LNCaP clone FGC (cell line): ENCODE results near the gene DLEC1.

Experiments used
- DNase-seq: peaks from one replicate; pipeline ENCODE4 v3.0.0-alpha.2; 2011; ENCODE audit warnings: low read depth
- H3K4me3 ChIP-seq: 2 replicates; pipeline ENCODE4 v1.5.1; 2011; ENCODE audit warnings: mild to moderate bottlenecking, low read depth, low read length, control low read depth
- TF ChIP-seq, protein P1 (sequence below): IDR thresholded peaks from 2 replicates; pipeline ENCODE4 v1.5.1; 2012; ENCODE audit warnings: mild to moderate bottlenecking; ENCODE audit not compliant: control insufficient read depth, insufficient read depth; ENCODE audit errors: extremely low read depth

DLEC1 gene

DNA sequence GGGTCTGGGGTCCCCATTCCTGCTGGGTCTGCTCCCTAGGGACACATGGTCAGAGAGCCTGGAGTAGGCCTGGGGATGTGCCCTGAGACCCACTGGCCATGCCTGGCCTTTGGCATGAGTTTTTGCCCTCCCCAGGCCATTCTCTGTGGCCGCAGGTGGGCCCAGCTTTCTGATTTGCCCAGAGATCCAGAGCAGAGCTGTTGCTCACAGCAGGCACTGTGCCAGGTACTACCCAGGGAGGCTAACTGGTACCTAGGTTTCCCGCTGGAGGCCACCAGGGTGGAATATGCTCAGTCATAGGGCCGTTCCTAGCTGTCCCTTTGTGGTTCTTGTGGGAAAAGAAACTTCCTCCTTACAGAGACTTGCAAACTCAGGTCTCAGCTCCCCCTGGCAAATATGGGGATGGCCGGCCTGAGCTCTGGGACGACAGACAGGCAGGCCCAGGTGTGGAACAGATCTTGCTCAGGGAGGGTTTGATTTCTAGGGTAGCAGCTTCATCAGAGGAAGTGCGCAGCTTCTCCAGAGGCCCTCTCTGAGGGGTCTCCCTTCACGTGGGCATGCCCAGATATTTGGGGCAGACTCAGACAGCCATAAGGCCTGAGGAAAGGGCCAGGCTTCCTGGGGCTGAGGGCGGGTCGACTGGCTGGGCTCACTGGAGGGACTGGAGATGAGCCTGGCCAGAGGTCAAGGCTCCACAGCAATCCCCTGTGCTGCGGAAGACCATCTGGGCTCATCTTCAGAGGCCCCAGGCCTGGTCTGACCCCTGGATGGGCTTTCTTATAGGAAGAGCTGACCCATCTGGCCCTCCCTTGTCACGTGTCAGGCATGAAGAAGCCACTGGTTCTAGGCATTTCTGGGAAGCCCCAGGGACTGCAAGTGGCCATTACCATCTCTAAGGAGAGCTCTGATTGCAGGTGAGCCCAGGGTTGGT, 69.9 kb downstream of the DLEC1 start:
- TF ChIP-seq, protein P1, sequence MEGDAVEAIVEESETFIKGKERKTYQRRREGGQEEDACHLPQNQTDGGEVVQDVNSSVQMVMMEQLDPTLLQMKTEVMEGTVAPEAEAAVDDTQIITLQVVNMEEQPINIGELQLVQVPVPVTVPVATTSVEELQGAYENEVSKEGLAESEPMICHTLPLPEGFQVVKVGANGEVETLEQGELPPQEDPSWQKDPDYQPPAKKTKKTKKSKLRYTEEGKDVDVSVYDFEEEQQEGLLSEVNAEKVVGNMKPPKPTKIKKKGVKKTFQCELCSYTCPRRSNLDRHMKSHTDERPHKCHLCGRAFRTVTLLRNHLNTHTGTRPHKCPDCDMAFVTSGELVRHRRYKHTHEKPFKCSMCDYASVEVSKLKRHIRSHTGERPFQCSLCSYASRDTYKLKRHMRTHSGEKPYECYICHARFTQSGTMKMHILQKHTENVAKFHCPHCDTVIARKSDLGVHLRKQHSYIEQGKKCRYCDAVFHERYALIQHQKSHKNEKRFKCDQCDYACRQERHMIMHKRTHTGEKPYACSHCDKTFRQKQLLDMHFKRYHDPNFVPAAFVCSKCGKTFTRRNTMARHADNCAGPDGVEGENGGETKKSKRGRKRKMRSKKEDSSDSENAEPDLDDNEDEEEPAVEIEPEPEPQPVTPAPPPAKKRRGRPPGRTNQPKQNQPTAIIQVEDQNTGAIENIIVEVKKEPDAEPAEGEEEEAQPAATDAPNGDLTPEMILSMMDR = no peak
- no peak for DNase-seq

DNA sequence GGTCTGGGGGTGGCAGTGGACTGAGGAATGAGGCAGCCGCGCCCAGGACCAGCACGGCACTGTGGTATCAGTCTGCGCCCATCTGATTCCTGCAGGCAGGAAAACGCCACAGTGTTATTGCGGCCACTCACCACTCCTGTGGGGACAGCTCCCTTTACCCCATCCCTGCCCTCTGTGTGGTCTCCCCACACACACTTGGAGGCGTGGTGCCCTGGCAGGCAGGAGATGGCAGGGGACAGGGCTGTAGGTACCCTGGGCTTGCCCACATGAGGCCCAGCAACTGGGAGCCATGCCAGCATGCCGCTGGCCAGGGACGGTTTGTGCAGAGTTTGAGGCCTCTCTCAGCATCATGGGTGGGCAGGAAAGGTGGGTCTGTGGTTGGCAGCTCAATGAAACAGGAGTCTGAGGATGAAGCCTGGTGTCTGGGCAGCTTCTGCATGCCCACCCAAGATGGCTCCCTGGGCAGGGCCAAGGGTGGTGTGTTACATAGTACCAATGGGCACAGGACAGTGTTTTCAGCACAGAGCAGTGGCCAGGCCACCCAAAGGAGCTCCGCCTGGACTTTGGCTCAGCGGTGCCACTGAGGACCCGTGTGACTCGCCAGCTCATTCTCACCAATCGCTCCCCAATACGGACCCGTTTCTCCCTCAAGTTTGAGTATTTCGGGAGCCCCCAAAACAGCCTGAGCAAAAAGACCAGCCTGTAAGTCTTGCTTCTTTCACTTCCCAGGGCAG, 70.7 kb downstream of the DLEC1 start:
- DNase-seq = no peak
- TF ChIP-seq, protein P1 = no peak

More for the DNA sequence above, 69.9 kb downstream of the DLEC1 start:
- no peak overlapping the region for H3K4me3 ChIP-seq

DNA sequence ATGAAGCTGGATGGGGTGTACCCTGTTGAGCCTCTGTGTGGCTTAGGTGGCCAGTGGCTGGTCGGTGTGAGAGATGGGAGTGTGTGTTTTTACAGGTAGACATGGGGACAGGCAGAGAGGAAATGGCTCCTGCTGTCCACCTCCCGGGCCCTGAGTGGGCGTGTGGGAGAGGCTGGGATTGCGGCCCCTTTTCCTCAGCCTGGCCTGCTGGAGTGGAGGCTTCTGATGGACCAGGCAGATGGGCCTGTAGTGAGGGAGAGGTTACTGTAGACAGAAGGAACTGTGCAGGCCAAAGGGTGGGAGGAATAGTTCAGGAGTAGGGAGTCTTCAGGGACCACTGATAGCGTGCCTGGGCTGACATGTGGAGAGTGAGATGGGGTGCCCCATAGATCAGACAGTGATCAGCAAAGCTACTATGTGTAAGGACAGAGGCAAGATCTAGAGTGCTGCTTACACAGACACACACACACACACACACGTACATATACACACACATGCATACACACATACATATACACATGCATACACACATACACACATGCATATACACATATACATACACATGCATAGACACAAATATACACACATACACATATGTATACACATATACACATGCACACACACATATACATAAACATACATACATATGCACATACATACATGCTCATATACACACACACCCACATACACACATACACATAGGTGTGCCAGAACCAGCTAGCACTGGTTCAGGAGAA, 71.5 kb downstream of the DLEC1 start:
- TF ChIP-seq, protein P1 = no peak
- no peak for DNase-seq
- no peak overlapping the region for H3K4me3 ChIP-seq

More for the DNA sequence above, 70.7 kb downstream of the DLEC1 start:
- H3K4me3 ChIP-seq = no peak overlapping the region

DNA sequence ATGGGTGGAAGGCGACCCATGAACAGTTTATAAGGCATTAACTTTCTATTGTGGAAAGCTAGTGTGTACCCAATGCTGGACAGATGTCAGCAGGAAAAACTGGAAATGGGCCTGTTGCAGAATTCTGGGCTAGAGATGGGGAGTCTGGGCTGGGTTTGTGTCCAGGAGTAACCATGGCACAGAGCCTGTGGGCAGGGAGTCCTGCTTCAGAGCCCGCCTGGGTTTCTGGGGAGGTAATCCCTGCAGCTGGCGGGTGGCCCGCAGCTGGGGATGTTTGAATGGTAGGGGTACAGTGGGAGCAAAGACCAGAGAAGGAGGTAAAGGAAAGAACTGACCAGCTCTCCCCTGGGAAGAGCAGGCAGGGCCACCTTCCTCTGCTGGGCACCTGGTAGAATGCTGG, 72.2 kb downstream of the DLEC1 start:
- TF ChIP-seq, protein P1 = no peak
- no peak overlapping the region for H3K4me3 ChIP-seq
- DNase-seq = no peak

DNA sequence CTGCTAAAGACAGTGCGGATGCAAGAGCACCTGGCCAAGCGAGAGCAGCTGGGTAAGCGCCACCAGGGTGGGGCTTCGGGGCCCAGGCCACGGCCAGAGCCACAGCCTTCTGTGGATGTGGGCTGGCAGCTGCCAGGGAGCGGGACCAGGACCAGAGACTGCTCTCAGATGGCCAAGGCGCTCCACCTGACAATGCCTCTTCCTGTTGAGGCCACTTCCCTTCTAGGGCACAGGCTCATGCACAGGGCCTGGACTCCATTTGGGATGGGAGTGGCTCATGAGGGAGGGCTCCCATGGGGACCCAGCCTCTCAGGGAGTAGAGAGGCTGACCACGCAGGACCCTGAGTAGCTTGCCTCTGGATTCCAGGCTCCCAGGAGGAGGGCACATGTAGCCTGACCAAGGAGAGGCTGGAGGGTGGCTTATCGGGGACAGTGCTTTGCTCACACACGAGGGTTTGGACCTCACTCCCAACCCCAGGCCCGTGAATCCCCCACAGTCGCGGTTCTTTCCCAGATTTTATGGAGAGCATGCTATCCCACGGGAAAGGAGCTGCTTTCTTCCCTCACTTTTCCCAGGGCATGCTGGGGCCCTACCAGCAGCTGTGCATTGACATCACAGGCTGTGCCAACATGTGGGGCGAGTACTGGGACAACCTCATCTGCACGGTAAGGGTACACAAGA, 72.8 kb downstream of the DLEC1 start:
- H3K4me3 ChIP-seq = no peak overlapping the region
- DNase-seq = no peak
- TF ChIP-seq, protein P1 = no peak

DNA sequence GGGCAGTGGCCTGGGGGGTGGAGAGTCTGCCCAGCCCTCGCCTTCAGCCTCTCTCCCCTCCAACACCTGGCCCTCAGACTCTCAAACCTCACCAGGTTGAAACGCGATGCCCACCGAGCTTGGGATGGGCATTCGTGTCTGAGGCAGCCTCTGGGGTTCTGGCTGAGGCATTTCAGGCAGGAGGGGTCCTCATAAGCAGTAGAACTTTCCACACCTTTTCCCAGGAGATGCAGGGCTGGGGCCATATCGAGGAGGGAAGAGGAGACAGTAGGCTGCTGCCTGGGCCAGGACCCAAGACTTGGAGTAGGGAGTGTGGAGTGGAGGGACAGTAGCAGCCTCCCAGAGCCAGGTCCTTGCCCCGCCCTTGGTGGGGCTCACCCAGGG, 73.4 kb downstream of the DLEC1 start:
- DNase-seq = no peak
- no peak overlapping the region for H3K4me3 ChIP-seq
- TF ChIP-seq, protein P1 = no peak
